ENCODE results near the gene PEX3.
"Not testable (repeated sequence)": the region's sequence is repeated elsewhere in the genome, so short reads cannot be mapped to it uniquely, and the experiment has no call there.

The PEX3 gene

DNA sequence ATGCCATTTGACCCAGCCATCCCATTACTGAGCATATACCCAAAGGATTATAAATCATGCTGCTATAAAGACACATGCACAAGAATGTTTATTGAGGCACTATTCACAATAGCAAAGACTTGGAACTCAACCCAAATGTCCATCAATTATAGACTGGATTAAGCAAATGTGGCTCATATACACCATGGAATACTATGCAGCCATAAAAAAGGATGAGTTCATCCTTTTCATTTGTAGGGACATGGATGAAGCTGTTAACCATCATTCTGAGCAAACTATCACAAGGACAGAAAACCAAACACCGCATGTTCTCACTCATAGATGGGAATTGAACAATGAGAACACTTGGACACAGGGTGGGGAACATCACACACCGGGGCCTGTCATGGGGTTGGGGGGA is 2.7 kb upstream of the PEX3 start:
- not testable (repeated sequence) for DNase-seq (ENCODE audit: low read depth, low spot score)

DNA sequence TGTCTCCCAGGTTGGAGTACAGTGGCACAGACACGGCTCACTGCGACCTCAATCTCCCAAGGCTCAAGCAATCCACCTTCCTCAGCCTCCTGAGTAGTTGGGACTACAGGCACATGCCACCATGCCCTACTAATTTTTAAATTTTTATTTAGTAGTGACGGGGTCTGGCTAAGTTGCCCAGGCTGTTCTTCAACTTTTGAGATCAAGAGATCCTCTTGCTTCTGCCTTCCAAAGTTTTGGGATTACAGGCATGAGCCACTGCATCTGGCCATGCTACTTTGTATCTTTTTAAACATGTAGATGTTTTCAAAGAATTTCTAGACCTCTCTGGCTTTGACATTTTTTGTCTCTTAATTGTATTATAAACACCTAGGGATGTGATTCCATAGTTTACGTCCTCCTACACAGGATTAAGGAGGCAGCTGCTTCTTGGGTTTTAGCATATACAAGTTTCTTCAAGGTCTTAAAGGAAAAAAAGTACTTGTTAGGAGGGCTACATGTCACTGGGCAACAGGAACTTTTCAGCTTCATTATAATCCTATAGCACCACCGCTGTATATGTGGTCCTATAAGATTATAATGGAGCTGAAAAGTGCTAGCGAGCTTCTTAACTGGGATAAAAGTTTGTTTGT is 1.4 kb upstream of the PEX3 start:
- DNase-seq (ENCODE audit: low read depth, low spot score), result no peak

GRCh38 chr6:143449714-143450452 is 722 bp upstream of the PEX3 start:
- DNase-seq (ENCODE audit: low read depth, low spot score), result no peak

- no peak for DNase-seq (ENCODE audit: low read depth, low spot score)
Observed at GRCh38 chr6:143451531-143451930, 926 bp downstream of the PEX3 start.

DNA sequence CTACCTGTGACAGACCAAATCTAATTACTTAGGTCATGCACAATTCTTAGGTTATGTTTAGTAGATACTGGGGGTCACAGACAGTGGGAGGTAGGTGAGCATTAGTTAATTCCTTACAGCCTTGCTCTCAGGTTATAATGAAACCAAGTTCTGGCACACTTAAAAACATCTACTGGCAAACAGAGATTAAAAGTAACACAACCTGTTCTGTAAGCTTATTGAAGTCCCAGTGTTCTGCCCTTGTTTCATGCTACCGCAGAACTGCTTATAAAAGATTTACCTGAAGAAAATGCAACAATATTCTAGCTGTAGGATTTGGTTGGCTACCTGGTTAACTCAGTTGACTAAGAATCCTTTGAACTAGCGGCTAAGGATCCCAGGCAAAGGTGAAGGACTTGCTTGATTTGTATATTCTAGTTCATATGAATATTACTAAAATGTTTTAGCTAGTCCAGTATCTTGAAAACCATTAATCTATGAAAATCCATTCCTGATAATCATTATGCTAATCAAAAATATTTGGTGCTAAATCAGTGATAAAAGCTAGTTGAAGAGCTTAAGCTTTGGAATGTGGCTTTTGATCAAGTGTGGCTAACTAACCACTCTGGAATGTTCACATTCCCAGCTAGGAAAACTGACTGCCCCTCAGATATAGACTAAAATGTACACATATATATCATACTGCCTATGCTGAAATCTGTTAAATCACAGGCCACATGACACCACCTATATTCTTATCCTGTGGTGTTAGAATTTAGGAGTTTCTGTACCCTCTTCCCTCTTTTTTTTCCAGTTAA is 7.2 kb downstream of the PEX3 start:
- no peak for DNase-seq (ENCODE audit: low read depth, low spot score)

- DNase-seq (ENCODE audit: low read depth, low spot score), result no peak
Observed at GRCh38 chr6:143465546-143465945, 14.9 kb downstream of the PEX3 start.

GRCh38 chr6:143468026-143468425 is 17.4 kb downstream of the PEX3 start:
- DNase-seq (ENCODE audit: low read depth, low spot score), result no peak

GRCh38 chr6:143468823-143469222 is 18.2 kb downstream of the PEX3 start:
- DNase-seq (ENCODE audit: low read depth, low spot score), result not testable (repeated sequence)

GRCh38 chr6:143471822-143472221 is 21.2 kb downstream of the PEX3 start:
- DNase-seq (ENCODE audit: low read depth, low spot score), result no peak

DNA sequence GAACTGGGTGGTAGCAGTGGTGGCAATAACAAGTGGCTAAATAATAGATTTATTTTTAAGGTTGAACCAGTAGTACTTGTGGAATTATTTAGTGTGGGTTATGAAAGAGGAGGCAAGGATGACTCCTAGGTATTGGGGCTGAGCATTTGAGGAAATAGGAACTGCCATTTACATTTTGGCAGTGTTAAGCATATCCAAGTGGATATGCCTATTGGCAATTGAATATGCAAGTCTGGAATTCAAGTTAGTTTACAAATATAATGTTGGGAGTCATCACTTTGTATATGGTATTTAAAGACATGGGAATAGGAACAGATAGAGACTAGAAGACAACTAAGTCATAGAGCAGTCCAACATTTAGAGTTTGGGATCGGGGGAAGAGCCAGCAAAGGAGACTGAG is 25.9 kb downstream of the PEX3 start:
- DNase-seq (ENCODE audit: low read depth, low spot score), result no peak

DNA sequence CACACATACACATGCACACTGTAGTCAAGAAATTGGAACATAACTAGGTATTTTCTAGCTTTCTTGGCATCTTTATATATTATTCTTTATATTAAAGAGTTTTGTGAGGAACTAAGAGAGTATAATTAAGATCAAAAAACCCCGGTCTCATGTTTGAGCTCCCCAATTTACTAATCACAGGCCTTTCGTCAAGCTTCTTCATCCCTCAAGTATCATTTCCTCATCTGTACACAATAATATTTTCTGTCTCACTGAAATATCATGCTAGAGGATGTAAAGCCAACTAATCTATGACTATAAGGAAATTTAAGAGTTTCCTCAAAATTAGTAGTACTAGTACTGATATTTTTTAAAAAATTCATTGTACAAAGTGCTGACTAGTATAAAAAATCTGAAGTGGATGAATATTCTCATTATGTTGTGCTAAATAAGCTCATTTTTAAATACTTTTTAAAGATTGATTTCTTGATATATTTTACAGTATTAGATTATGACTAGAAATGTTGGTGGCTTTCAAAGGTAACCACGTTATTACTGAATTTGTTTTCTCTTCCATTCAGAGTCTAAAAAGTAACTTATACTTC is 28.0 kb downstream of the PEX3 start:
- no peak for DNase-seq (ENCODE audit: low read depth, low spot score)

DNA sequence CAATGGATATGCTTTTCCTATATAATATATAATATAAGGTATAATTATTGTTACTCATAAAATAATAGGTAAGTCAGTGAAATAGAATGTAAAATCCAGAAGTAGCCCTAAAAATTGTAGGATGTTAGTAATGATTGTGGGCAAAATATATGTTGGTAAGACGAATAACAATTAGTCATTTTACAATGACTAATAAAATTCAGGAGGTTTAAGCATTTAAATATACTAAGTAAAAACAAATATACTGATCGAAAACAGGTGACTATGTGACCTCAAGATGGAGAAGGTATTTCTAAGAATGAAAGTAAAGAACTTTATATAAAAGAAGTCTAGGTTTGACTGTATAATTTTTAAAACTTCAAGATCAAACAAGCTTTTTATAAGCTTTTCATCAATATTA is 32.0 kb downstream of the PEX3 start:
- no peak for DNase-seq (ENCODE audit: low read depth, low spot score)

GRCh38 chr6:143485967-143486366 is 35.4 kb downstream of the PEX3 start:
- DNase-seq (ENCODE audit: low read depth, low spot score), result no peak

GRCh38 chr6:143486752-143487151 is 36.1 kb downstream of the PEX3 start:
- DNase-seq (ENCODE audit: low read depth, low spot score), result no peak

- DNase-seq (ENCODE audit: low read depth, low spot score), result no peak
Observed at GRCh38 chr6:143490244-143490643, 39.6 kb downstream of the PEX3 start.

DNA sequence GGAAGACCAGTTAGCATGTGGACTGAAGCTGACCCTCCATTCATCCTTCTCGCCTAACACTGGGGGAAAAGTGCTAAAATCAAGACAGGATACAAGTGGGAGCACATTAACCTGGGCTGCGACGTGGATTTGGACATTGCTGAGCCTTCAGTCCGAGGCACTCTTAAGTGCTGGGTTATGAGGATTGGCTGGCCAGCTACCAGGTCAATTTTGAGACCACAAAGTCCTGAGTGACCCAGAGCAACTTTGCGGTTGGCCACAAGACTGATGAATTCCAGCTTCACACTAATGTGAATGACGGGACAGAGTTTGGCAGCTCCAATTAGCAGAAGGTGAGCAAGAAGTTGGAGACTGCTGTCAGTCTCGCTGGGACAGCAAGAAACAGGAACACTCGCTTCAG is 40.2 kb downstream of the PEX3 start:
- no peak for DNase-seq (ENCODE audit: low read depth, low spot score)

GRCh38 chr6:143496974-143497373 is 46.4 kb downstream of the PEX3 start:
- DNase-seq (ENCODE audit: low read depth, low spot score), result no peak

DNA sequence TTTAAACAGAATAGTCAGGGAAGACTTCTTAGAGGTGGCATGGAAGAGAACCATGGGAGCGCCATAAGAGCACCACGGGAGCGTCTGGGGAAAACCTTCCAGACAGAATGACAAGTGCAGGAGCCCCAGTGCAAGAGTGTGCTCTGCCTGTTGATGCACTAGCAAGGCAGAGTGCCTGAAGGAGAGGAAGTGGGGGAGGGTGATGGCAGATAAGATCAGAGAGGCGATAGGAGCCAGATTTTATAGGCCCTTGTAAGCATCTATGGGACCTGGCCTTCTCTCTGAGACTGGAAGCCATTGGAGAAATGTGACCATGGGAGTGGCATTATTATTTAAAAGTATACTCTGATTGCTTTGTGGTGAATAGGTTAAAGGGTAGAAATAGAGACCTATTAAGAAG is 47.8 kb downstream of the PEX3 start:
- no peak for DNase-seq (ENCODE audit: low read depth, low spot score)

DNA sequence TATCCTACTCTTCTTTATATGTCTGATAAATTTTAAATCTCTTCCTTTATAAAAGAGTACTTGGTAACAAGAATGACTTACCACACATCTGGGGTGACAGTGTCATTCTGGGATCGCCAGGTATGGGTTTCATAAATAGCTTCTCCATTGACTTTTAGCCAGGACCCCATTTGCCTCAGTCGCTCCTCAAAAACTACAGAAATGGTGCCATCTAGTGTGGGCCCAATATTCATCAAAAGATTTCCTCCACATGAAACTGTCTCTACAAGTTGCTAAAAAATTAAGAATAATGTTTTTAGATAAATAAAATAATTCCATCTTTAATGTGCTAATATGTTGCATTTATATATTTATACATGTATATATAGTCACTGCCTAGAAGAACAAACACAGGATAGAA is 51.2 kb downstream of the PEX3 start:
- no peak for DNase-seq (ENCODE audit: low read depth, low spot score)

DNA sequence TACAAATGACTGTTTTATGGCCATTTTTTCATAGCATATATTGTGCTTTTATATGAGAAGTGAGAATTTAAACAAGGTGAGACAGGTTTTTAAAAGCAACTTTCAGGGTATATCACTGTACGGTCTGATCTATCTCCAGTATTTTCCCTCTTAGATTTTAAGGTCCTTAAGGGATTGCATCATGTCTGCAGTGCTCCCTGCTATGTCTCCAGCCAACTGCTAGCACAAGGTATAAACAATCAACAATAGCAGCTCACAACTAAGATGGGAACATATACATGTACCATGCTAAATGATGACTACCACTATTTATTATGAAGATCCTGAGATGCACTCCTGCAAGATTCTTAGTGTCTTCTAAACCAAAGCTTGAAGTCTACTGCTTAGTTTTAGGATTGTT is 53.8 kb downstream of the PEX3 start:
- no peak for DNase-seq (ENCODE audit: low read depth, low spot score)

GRCh38 chr6:143505111-143505510 is 54.5 kb downstream of the PEX3 start:
- DNase-seq (ENCODE audit: low read depth, low spot score), result no peak

GRCh38 chr6:143505537-143505936 is 54.9 kb downstream of the PEX3 start:
- no peak for DNase-seq (ENCODE audit: low read depth, low spot score)

All from iPS DF 19.7 (cell line).